Common myeloid progenitor, CD34-positive (primary cell): ENCODE results near the gene TMEM120B.
"Not testable (repeated sequence)": the region's sequence is repeated elsewhere in the genome, so short reads cannot be mapped to it uniquely, and the experiment has no call there.

Experiments
- CTCF ChIA-PET: fragments of 350-600 bp; sonication (Branson Sonifier 250); formaldehyde crosslinking; loops from one replicate; lab custom pipeline; 2021; ENCODE audit warnings: antibody characterized with exemption; lab: Charles Lee
- POLR2A ChIA-PET: fragments of 350-600 bp; sonication (Branson Sonifier 250); formaldehyde crosslinking; loops from one replicate; lab custom pipeline; 2021; ENCODE audit warnings: antibody characterized with exemption; lab: Charles Lee
- DNase-seq, 3 donors: peaks; one replicate each; pipeline versions ENCODE4 v3.0.0 to v3.0.0-alpha.2; 2013
- H3K27ac ChIP-seq, 2 experiments: 1 replicate in 1 of 2; 2 replicates in 1 of 2; pipeline ENCODE4 v1.7.0; 2013; ENCODE audit warnings: inconsistent platforms in 2 of 2, low read length in 2 of 2, mild to moderate bottlenecking in 2 of 2, low read depth in 1 of 2, moderate library complexity in 1 of 2; ENCODE audit not compliant: severe bottlenecking in 2 of 2, insufficient read depth in 1 of 2, poor library complexity in 1 of 2
- H3K27me3 ChIP-seq, 5 experiments: replicated peaks in 2 of 5; 1 replicate in 3 of 5; 2 replicates in 2 of 5; pipeline versions ENCODE4 v1.6.1 to v1.7.0; 2013; ENCODE audit warnings: low read length in 4 of 5, mild to moderate bottlenecking in 2 of 5, moderate library complexity in 2 of 5, inconsistent platforms in 1 of 5; ENCODE audit not compliant: insufficient read depth in 5 of 5, control insufficient read depth in 4 of 5
- H3K36me3 ChIP-seq, 4 experiments: 1 replicate in 2 of 4; 2 replicates in 2 of 4; pipeline versions ENCODE4 v1.6.1 to v1.7.0; 2013; ENCODE audit warnings: low read length in 3 of 4, control low read depth in 1 of 4, mild to moderate bottlenecking in 1 of 4; ENCODE audit not compliant: control insufficient read depth in 4 of 4, insufficient read depth in 4 of 4
- H3K4me1 ChIP-seq, 4 experiments: 1 replicate in 3 of 4; 2 replicates in 1 of 4; pipeline versions ENCODE4 v1.6.1 to v1.7.1; 2013; ENCODE audit warnings: low read length in 3 of 4, mild to moderate bottlenecking in 3 of 4, control low read depth in 1 of 4, inconsistent platforms in 1 of 4, moderate library complexity in 1 of 4; ENCODE audit not compliant: control insufficient read depth in 4 of 4, insufficient read depth in 4 of 4; ENCODE audit errors: control extremely low read depth in 1 of 4
- H3K4me3 ChIP-seq, 7 experiments: 1 replicate in 4 of 7; 2 replicates in 3 of 7; pipeline versions ENCODE4 v1.5.1 to v1.7.0; 2013; ENCODE audit warnings: mild to moderate bottlenecking in 7 of 7, low read length in 6 of 7, moderate library complexity in 6 of 7, inconsistent platforms in 2 of 7, low read depth in 2 of 7, control low read depth in 1 of 7; ENCODE audit not compliant: insufficient read depth in 4 of 7, control insufficient read depth in 1 of 7; ENCODE audit errors: extremely low read depth in 1 of 7
- H3K9me3 ChIP-seq, 5 experiments: 1 replicate in 4 of 5; 2 replicates in 1 of 5; pipeline versions ENCODE4 v1.6.1 to v1.7.1; 2013; ENCODE audit warnings: low read length in 4 of 5, mild to moderate bottlenecking in 2 of 5, inconsistent platforms in 1 of 5, low read depth in 1 of 5, moderate library complexity in 1 of 5; ENCODE audit not compliant: control insufficient read depth in 4 of 5, insufficient read depth in 2 of 5; ENCODE audit errors: control extremely low read depth in 1 of 5
- WGBS: methylation state at CpG from one replicate; pipeline ENCODE4 v1.1.5; 2013; ENCODE audit not compliant: insufficient coverage; 5-methylcytosine and 5-hydroxymethylcytosine counted together

The TMEM120B gene

GRCh38 chr12:121790785-121791184 lies 78.2 kb downstream of the TMEM120B start:
- Histone ChIP-seq H3K27ac (peak overlapping the region; percentile 89 to 95), H3K36me3 (peaks cover 0 to 37% (median 7%) of the 10 kb centered on the region in 4 experiments), H3K4me3 (peak overlapping the region in 1 of 7 experiments; percentile 55), H3K4me1 (peaks cover 5 to 90% (median 83%) of the 10 kb centered on the region in 4 experiments)
- CTCF ChIA-PET = interaction anchor here (0.8 to 12.8 kb wide), 6 partner anchors 8 to 239 kb away, joined by 4 to 462 read pairs (median 10); partner anchors contain the start of genes SETD1B and TMEM120B
- H3K27me3 ChIP-seq, DNase-seq, H3K9me3 ChIP-seq: not testable (repeated sequence)
- POLR2A ChIA-PET = interaction anchor here (1.3 kb wide), 1 partner anchor 11 kb away, joined by 5 read pairs; no protein-coding TSS in a partner anchor
- WGBS = 95% methylated on average over 7 of the region's 8 CpGs

DNA sequence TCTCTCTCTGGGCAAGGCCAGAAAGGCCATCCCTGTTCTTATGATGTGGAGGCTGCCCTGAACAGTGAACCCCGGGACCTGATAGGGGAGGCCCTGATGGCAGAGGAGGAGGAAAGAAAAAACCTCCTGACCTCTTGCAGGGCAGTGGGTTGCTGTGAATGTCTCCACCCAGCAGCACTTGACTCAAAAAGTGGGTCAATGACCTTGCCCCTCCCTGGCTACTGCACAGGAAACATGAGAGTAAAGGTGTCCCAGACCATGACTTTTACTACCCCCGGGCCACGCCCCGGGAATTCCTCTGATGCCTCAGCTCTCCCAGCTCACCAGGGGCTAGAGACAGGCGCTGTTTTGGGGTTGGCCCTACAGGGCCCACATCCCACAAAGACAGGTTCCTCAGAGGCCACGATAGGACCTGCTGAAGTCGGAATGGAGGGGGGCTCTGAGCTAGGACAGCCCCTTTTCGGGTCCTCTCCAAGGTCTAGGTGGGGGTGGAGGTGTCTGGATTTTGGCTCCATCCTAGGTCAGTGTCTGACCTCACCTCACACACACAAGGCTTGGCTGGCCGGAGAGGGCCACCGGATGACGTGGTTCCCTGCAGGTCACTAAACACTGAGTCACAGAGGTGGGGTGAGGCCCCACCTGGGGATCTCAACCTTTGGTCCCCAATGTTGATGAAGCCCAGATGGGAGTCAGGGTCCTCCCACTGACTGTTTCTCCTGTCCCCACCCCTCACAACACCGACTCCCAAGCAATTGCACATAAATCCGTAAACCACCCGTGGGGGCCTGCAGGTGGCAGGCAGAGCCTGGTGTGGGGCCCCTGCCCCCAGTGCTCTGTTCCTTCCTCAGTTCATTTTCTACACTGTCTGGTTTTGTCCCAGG lies 79.4 kb downstream of the TMEM120B start:
- no peaks in the 10 kb centered on the region for H3K9me3 ChIP-seq
- H3K27me3 ChIP-seq = no peaks in the 10 kb centered on the region
- H3K4me3 ChIP-seq = peak overlapping the region in 6 of 7 experiments; percentile 9 to 85 (median 78)
- CTCF ChIA-PET = interaction anchor here (0.6 to 12.8 kb wide), 11 partner anchors 13 to 240 kb away, joined by 3 to 462 read pairs (median 9); partner anchors contain the start of genes PSMD9 and SETD1B
- POLR2A ChIA-PET = interaction anchor here (0.6 to 5.2 kb wide), 9 partner anchors 8 to 1589 kb away, joined by 3 to 34 read pairs (median 4); no protein-coding TSS in a partner anchor
- WGBS = 51% methylated on average over 6 of the region's 14 CpGs
- no peak for DNase-seq
- H3K36me3 ChIP-seq = peaks cover 0 to 44% (median 8%) of the 10 kb centered on the region in 4 experiments
- H3K27ac ChIP-seq = peak overlapping the region in 1 of 2 experiments; percentile 66
- H3K4me1 ChIP-seq = peaks cover 5 to 85% (median 81%) of the 10 kb centered on the region in 4 experiments

GRCh38 chr12:121792607-121793439 lies 80.3 kb downstream of the TMEM120B start:
- DNase-seq = peak in 2 of 3 donors; percentile 70 to 80
- Histone ChIP-seq H3K9me3 (no peaks in the 10 kb centered on the region), H3K36me3 (peaks cover 0 to 44% (median 12%) of the 10 kb centered on the region in 4 experiments), H3K4me1 (peaks cover 5 to 82% (median 77%) of the 10 kb centered on the region in 4 experiments), H3K27me3 (no peaks in the 10 kb centered on the region), H3K4me3 (peak overlapping the region; percentile 37 to 85 (median 77)), H3K27ac (peak overlapping the region; percentile 33 to 66)
- ChIA-PET CTCF (interaction anchor here (1.4 to 12.8 kb wide), 12 partner anchors 14 to 106 kb away, joined by 3 to 462 read pairs (median 35); partner anchors contain the start of genes PSMD9 and SETD1B), POLR2A (interaction anchor here (0.6 to 5.2 kb wide), 9 partner anchors 8 to 1590 kb away, joined by 3 to 34 read pairs (median 3); no protein-coding TSS in a partner anchor)
- 4% methylated on average over 44 of the region's 48 CpGs for WGBS

- Histone ChIP-seq H3K36me3 (peaks cover 0 to 44% (median 15%) of the 10 kb centered on the region in 4 experiments), H3K27ac (peak within 1 kb of the TSS; percentile 33 to 69), H3K4me3 (peak within 1 kb of the TSS; percentile 37 to 85 (median 77)), H3K9me3 (no peaks in the 10 kb centered on the region), H3K4me1 (peaks cover 5 to 82% (median 77%) of the 10 kb centered on the region in 4 experiments), H3K27me3 (no peaks in the 10 kb centered on the region)
- ChIA-PET CTCF (interaction anchor here (1.1 to 12.8 kb wide), 18 partner anchors 14 to 160 kb away, joined by 3 to 462 read pairs (median 13); partner anchors contain the start of genes PSMD9 and SETD1B), POLR2A (interaction anchor here (0.9 to 5.2 kb wide), 8 partner anchors 9 to 81 kb away, joined by 3 to 49 read pairs (median 4); partner anchors contain the start of gene TMEM120B)
- peak in 1 of 3 donors; percentile 48 for DNase-seq
- WGBS = under 1% methylated on average over 24 of the region's 36 CpGs
Measured at GRCh38 chr12:121793440-121793837, 80.9 kb downstream of the TMEM120B start, which contains the start of gene RHOF. Gene RHOF, minus strand, starts transcription at chr12:121793688. Its CDS starts 55 bp downstream, at chr12:121793633.

GRCh38 chr12:121793838-121794533 lies 81.4 kb downstream of the TMEM120B start:
- ChIA-PET POLR2A (interaction anchor here (0.9 to 5.2 kb wide), 9 partner anchors 9 to 82 kb away, joined by 3 to 49 read pairs (median 4); partner anchors contain the start of gene TMEM120B), CTCF (interaction anchor here (0.5 to 12.8 kb wide), 35 partner anchors 14 to 236 kb away, joined by 3 to 462 read pairs (median 5); partner anchors contain the start of genes CFAP251, HPD, PSMD9 and SETD1B)
- Histone ChIP-seq H3K9me3 (no peaks in the 10 kb centered on the region), H3K4me3 (peak overlapping the region; percentile 37 to 85 (median 77)), H3K4me1 (peaks cover 10 to 82% (median 77%) of the 10 kb centered on the region in 4 experiments), H3K27ac (peak overlapping the region in 1 of 2 experiments; percentile 69), H3K27me3 (no peaks in the 10 kb centered on the region), H3K36me3 (peaks cover 0 to 47% (median 17%) of the 10 kb centered on the region in 4 experiments)
- WGBS = 0% methylated on average over 55 of the region's 59 CpGs
- DNase-seq = peak; percentile 94 to 96 (median 96)
